ENCODE measurements around the gene HORMAD2. TPM values are rescaled to one million over a fixed set of nuclear protein-coding genes. Genes with fewer than 3 reads are reported as not detected.
"Not testable (repeated sequence)": the region's sequence is repeated elsewhere in the genome, so short reads cannot be mapped to it uniquely, and the experiment has no call there.

Gene HORMAD2
- polyA plus RNA-seq, 1 experiment = not detected

DNA sequence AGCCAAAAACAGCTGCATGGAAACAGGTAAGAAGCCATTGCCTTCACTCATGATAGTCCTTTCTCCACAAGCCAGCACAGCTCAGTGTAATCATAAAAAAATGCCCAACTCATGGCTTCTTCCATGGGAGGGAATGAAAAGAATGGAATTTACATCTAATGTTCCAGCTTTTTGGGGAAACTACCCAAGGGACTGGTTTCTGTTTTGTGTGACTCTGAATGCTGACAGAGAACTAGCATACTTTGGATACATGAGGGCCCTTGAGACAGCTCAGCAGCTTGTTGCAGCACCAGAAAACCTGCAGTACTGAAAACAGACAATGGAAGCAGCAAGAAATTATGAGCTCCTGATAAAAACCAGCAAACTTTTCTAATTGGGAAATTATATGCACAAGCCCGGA lies 24.2 kb upstream of the HORMAD2 start:
- Histone ChIP-seq H3K4me3 (ENCODE audit: low read depth, low read length) (no peak overlapping the region), H3K27me3 (ENCODE audit: control insufficient read depth, insufficient read depth, low read length) (no peaks in the 10 kb centered on the region), H3K36me3 (ENCODE audit: control insufficient read depth, insufficient read depth, low read length) (no peaks in the 10 kb centered on the region)
- no peak for DNase-seq (ENCODE audit: low read depth)
- TF ChIP-seq CTCF (IDR thresholded peaks at IDR 0.05; ENCODE audit: insufficient read depth, low read depth, low read length) = no peak
- CTCF ChIA-PET = interaction anchor here (1.1 to 1.4 kb wide), 2 partner anchors 9 to 33 kb away, joined by 4 read pairs; no protein-coding TSS in a partner anchor
- POLR2A ChIA-PET = no interaction called here

DNA sequence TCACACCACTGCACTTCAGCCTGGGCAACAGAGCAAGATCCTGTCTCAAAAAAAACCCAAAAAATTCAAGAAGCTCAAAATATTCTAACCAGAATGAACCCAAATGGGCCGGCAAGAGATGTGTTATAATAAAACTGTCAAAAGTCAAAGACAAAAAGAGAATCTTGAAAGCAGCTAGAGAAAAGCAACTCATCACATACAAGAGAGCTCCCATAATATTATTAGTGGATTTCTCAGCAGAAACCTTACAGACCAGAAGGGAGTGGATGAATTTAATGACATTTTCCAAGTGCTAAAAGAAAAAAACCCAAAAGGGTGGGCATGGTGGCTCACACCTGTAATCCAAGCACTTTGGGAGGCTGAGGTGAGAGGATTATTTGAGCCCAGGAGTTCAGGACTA lies 22.9 kb upstream of the HORMAD2 start:
- no peak for TF ChIP-seq CTCF (IDR thresholded peaks at IDR 0.05; ENCODE audit: insufficient read depth, low read depth, low read length)
- H3K4me3 ChIP-seq (ENCODE audit: low read depth, low read length) = no peak overlapping the region
- H3K27me3 ChIP-seq (ENCODE audit: control insufficient read depth, insufficient read depth, low read length) = no peaks in the 10 kb centered on the region
- H3K36me3 ChIP-seq (ENCODE audit: control insufficient read depth, insufficient read depth, low read length) = no peaks in the 10 kb centered on the region
- DNase-seq (ENCODE audit: low read depth) = no peak
- CTCF ChIA-PET = interaction anchor here (0.6 kb wide), 1 partner anchor 412 kb away, joined by 3 read pairs; no protein-coding TSS in a partner anchor
- POLR2A ChIA-PET = no interaction called here

DNA sequence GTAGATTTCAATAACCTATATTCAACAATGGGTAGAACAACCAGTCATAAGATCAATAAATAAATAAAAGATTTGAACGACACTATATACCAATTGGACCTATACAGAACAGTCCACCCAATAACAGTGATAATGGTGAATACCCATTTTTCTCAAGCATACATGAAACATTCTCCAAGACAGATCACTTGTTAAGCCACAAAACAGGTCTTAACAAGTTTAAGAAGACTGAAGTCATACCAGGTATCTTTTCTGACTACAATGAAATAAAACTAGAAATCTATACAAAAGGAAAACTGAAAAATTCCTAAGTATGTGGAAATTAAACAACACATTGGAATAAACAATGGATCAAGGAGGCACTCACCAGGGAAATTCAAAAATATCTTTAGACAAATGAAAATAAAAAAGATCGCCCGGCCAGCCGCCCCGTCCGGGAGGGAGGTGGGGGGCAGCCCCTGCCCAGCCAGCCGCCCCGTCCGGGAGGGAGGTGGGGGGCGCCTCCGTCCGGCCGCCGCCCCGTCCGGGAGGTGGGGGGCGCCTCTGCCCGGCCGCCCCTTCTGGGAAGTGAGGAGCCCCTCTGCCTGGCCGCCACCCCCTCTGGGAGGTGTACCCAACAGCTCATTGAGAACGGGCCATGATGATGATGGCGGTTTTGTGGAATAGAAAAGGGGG lies 20.8 kb upstream of the HORMAD2 start:
- CTCF ChIA-PET; H3K36me3 ChIP-seq (ENCODE audit: control insufficient read depth, insufficient read depth, low read length); H3K4me3 ChIP-seq (ENCODE audit: low read depth, low read length); DNase-seq (ENCODE audit: low read depth); H3K27me3 ChIP-seq (ENCODE audit: control insufficient read depth, insufficient read depth, low read length); POLR2A ChIA-PET: not testable (repeated sequence)

GRCh38 chr22:30061094-30061493 lies 19.2 kb upstream of the HORMAD2 start:
- H3K27me3 ChIP-seq (ENCODE audit: control insufficient read depth, insufficient read depth, low read length); POLR2A ChIA-PET; H3K36me3 ChIP-seq (ENCODE audit: control insufficient read depth, insufficient read depth, low read length); DNase-seq (ENCODE audit: low read depth); H3K4me3 ChIP-seq (ENCODE audit: low read depth, low read length): not testable (repeated sequence)
- CTCF ChIA-PET = interaction anchor here (0.5 kb wide), 1 partner anchor 414 kb away, joined by 3 read pairs; no protein-coding TSS in a partner anchor

- DNase-seq (ENCODE audit: low read depth) = no peak
- Histone ChIP-seq H3K27me3 (ENCODE audit: control insufficient read depth, insufficient read depth, low read length) (no peaks in the 10 kb centered on the region), H3K4me3 (ENCODE audit: low read depth, low read length) (no peak overlapping the region), H3K36me3 (ENCODE audit: control insufficient read depth, insufficient read depth, low read length) (no peaks in the 10 kb centered on the region)
- ChIA-PET CTCF (no interaction called here), POLR2A (no interaction called here)
- TF ChIP-seq CTCF (IDR thresholded peaks at IDR 0.05; ENCODE audit: insufficient read depth, low read depth, low read length) = no peak
Observed at GRCh38 chr22:30062259-30062658, 18.0 kb upstream of the HORMAD2 start.

DNA sequence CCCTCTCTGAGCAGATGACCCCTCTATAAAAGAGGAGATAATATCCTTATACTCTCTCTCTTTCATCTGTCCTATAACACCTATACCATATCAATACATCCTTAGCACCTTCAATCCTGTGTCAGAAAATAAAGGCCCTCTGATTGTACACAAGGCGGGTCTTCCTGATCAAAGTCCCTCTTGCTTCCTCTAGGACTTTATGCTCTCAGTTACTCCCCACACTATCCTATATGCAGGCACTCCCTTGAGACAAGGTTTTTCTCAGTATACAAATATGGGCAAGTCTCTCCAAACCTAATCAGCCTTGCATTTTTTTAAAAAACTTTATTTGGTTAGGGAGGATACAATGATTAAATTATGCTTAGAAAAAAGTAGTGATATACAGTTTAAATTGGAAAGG lies 17.3 kb upstream of the HORMAD2 start:
- ChIA-PET CTCF (no interaction called here), POLR2A (no interaction called here)
- Histone ChIP-seq H3K36me3 (ENCODE audit: control insufficient read depth, insufficient read depth, low read length) (no peaks in the 10 kb centered on the region), H3K27me3 (ENCODE audit: control insufficient read depth, insufficient read depth, low read length) (no peaks in the 10 kb centered on the region), H3K4me3 (ENCODE audit: low read depth, low read length) (no peak overlapping the region)
- no peak for DNase-seq (ENCODE audit: low read depth)
- TF ChIP-seq CTCF (IDR thresholded peaks at IDR 0.05; ENCODE audit: insufficient read depth, low read depth, low read length) = no peak
